NCI-H187 treated with DMSO at 0.1 percent for 48 hours (cell line): ENCODE results near the gene CLDND2.

Experiments
- DNase-seq: peaks from one replicate; lab custom pipeline; 2025; lab: John Stamatoyannopoulos, UW

The CLDND2 gene

DNA sequence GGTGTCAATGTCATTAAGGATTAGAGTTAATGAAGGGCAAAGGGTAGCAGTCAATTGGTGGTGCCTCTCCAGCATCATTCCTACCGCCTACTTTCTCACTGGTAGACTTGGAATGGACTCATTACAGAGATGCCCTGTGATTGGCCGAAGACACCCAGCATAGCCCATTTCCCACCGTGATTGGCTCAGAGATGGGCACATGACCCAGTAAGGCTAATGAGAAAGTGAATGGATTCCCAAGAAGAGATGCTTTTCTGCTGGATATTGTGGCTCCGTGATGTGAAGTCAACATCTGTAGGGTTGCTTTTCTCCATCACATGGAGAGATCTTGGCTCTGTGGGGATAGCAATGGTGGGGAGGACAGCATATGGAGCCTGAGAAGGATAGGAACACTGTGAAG lies 38.4 kb downstream of the CLDND2 start:
- DNase-seq: no peak

- DNase-seq: no peak
Measured at GRCh38 chr19:51329411-51329810, 39.4 kb downstream of the CLDND2 start.

- DNase-seq: no peak
Measured at GRCh38 chr19:51327066-51328001, 41.5 kb downstream of the CLDND2 start.

GRCh38 chr19:51326216-51327065 lies 42.4 kb downstream of the CLDND2 start:
- no peak for DNase-seq

GRCh38 chr19:51325161-51325976 lies 43.4 kb downstream of the CLDND2 start:
- no peak for DNase-seq

- DNase-seq: no peak
Measured at GRCh38 chr19:51324167-51324481, 44.7 kb downstream of the CLDND2 start.

DNA sequence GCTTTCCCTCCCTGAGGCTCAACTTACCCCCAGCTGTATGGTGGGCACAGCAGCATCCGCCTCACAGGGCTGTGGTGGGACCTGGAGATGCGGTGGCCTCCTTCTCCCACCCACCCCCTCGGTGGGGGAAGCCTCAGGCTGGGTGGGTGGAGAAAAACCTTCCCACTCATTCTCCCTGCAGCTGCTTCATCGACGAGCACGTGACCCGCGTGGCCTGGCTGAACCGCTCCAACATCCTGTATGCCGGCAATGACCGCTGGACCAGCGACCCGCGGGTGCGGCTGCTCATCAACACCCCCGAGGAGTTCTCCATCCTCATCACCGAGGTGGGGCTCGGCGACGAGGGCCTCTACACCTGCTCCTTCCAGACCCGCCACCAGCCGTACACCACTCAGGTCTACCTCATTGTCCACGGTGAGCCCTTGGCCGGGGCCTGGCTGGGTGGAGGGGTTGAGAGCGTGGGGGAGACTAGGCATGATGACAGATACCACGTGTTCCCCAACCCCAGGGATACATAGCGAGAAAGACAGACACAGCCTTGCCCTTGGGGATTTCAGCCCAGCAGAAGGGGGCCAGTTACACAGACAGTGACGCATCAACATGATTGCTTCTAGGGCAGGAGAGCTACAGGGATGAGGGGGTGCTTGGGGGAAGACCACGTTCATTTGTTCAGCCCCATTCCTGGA lies 45.2 kb downstream of the CLDND2 start:
- DNase-seq: no peak

GRCh38 chr19:51321799-51322198 lies 47.0 kb downstream of the CLDND2 start:
- no peak for DNase-seq

DNA sequence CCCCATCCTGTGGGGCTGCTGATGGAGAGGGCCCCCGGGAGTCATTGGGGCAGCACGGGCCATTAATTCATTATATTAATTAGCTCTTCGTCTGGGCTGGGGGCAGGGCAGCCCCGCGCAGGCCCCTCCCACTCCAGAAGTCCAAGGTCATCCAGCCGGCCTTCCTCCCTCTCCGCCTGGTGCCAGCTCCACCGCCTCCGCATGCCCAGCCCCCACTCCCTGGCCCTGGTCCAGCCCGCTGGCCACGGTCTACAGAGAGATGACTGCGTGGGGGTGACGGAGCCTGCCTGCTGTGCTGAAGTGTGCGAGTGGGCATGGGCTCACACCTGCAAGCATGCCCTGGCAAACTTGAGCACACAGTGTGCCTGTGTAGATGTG lies 48.5 kb downstream of the CLDND2 start:
- DNase-seq: no peak

DNA sequence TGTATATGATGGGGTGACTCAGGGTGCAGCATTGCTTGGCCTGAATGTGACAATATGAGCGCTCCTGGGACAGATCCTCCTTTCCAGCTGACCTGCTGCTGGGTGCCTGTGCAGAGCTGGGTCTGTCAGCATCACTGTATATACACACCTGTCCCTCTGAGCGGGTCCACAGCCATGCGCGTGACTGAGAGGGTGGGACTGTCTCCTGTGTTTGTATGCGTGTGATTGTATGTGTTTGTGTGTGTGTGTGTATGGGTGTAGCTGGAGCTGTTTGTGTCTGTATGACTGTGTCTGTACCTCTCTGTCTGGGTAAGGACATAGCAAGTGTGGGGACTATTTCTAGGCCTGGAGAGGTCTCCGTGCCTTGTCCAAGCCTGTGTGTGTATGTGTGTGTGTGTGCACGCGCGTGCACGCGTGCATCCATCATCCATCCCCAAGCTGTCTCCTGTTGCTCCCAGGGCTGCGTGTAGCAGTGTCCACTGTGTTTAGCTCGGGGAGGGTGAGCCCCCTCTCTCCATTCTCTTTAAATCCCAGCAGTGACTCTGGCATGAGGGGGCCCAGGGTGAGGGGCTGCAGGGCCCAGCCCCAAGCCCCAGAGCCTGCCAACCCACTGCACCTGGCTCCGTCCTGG lies 49.0 kb downstream of the CLDND2 start:
- DNase-seq: no peak

GRCh38 chr19:51318687-51319648 lies 49.8 kb downstream of the CLDND2 start:
- DNase-seq: no peak

- DNase-seq: no peak
Measured at GRCh38 chr19:51317968-51318367, 50.8 kb downstream of the CLDND2 start.

- no peak for DNase-seq
Measured at GRCh38 chr19:51317376-51317775, 51.4 kb downstream of the CLDND2 start.
